ENCODE measurements around the gene U2SURP.

Gene U2SURP

DNA sequence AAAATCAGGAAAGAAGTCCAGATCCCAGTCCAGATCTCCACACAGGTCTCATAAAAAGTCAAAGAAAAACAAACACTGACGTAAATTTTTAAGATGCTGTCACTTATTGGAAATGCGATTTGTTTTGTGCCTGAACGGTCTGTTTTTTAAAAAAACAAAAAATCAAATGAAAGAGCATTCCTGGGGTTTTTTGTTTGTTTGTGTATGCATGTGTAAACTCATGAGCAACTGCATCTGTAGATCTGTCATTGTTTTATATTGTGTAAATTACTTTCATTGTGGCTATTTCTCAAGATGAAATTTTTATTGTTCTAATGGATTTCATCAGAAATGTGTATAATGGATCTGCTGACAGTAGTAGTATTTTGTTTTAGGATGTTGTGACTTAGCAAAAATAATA is 55.0 kb downstream of the U2SURP start:
- Histone ChIP-seq H3K9me2 (replicated peaks; ENCODE audit: control insufficient read depth, low read length) (no peaks in the 10 kb centered on the region), H3K79me2 (ENCODE audit: control insufficient read depth, low read length) (no peaks in the 10 kb centered on the region), H3K36me3 (ENCODE audit: control insufficient read depth, low read length) (peaks cover 94% of the 10 kb centered on the region), H3K27me3 (ENCODE audit: control insufficient read depth, low read length) (no peaks in the 10 kb centered on the region), H3K27ac (ENCODE audit: low read depth, low read length) (no peak overlapping the region), H3K4me3 (ENCODE audit: low read length) (no peak overlapping the region), H3K9me3 (ENCODE audit: control insufficient read depth, insufficient read depth, low read length) (no peaks in the 10 kb centered on the region), H3F3A (ENCODE audit: control insufficient read depth, insufficient read depth) (peaks cover 16% of the 10 kb centered on the region; the same call in 1 of the 2 replicates), H3K4me1 (ENCODE audit: control insufficient read depth, low read length) (no peaks in the 10 kb centered on the region), H3K4me2 (ENCODE audit: low read length) (no peak overlapping the region), H4K20me1 (ENCODE audit: control insufficient read depth, insufficient read depth, low read depth, low read length) (no peaks in the 10 kb centered on the region; the same call in 1 of the 2 replicates)
- no peak for TF ChIP-seq EZH2phosphoT487 (IDR thresholded peaks at IDR 0.05; ENCODE audit: borderline replicate concordance, low read length)
- TF ChIP-seq, protein P1, sequence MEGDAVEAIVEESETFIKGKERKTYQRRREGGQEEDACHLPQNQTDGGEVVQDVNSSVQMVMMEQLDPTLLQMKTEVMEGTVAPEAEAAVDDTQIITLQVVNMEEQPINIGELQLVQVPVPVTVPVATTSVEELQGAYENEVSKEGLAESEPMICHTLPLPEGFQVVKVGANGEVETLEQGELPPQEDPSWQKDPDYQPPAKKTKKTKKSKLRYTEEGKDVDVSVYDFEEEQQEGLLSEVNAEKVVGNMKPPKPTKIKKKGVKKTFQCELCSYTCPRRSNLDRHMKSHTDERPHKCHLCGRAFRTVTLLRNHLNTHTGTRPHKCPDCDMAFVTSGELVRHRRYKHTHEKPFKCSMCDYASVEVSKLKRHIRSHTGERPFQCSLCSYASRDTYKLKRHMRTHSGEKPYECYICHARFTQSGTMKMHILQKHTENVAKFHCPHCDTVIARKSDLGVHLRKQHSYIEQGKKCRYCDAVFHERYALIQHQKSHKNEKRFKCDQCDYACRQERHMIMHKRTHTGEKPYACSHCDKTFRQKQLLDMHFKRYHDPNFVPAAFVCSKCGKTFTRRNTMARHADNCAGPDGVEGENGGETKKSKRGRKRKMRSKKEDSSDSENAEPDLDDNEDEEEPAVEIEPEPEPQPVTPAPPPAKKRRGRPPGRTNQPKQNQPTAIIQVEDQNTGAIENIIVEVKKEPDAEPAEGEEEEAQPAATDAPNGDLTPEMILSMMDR (IDR thresholded peaks at IDR 0.05; ENCODE audit: low read depth, low read length, poor library complexity, severe bottlenecking) = no peak

DNA sequence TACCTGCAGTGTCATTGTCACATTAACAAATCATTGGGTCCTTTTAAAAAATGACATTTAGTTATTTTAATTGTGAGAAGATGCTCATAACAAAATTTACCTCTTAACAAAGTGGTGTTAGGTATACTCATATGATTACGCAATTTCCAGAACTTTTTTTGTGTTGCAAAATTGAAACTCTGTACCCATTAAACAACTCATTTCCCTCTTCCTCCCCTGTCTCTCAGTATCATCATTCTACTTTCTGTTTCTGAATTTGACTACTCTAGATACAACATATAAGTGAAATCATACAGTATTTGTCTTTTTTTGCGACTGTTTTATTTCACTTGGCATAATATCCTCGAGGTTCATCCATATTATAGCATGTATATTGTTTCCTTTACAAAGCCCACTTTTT is 59.5 kb downstream of the U2SURP start:
- Histone ChIP-seq H3K27me3 (ENCODE audit: control insufficient read depth, low read length) (no peaks in the 10 kb centered on the region), H3K79me2 (ENCODE audit: control insufficient read depth, low read length) (no peaks in the 10 kb centered on the region), H3K27ac (ENCODE audit: low read depth, low read length) (no peak overlapping the region), H4K20me1 (ENCODE audit: control insufficient read depth, insufficient read depth, low read depth, low read length) (no peaks in the 10 kb centered on the region; the same call in 1 of the 2 replicates), H3K9me3 (ENCODE audit: control insufficient read depth, insufficient read depth, low read length) (no peaks in the 10 kb centered on the region), H3K4me2 (ENCODE audit: low read length) (no peak overlapping the region), H3K9me2 (replicated peaks; ENCODE audit: control insufficient read depth, low read length) (no peaks in the 10 kb centered on the region), H3K4me3 (ENCODE audit: low read length) (no peak overlapping the region), H3K36me3 (ENCODE audit: control insufficient read depth, low read length) (peaks cover 54% of the 10 kb centered on the region), H3F3A (ENCODE audit: control insufficient read depth, insufficient read depth) (peaks cover 35% of the 10 kb centered on the region), H3K4me1 (ENCODE audit: control insufficient read depth, low read length) (peaks cover 4% of the 10 kb centered on the region; the same call in 1 of the 2 replicates)
- TF ChIP-seq, protein P1 (IDR thresholded peaks at IDR 0.05; ENCODE audit: low read depth, low read length, poor library complexity, severe bottlenecking) = no peak
- no peak for TF ChIP-seq EZH2phosphoT487 (IDR thresholded peaks at IDR 0.05; ENCODE audit: borderline replicate concordance, low read length)

DNA sequence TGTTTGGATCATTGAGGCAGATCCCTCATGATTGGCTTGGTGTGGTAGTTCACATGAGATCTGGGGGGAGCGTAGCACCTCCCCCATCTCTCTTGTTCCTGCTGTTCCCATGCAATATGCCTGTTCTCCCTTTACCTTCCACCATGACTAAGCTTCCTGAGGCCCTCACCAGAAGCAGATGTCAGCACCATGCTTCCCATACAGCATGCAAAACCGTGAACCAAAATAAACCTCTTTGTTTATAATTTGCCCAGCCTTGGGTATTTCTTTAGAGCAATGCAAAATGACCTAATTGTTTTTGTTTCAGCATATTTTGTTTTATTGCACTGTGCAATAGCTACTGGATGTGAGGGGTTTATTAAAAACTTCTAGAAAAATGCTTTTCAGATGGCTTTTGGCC is 61.6 kb downstream of the U2SURP start:
- TF ChIP-seq, protein P1 (IDR thresholded peaks at IDR 0.05; ENCODE audit: low read depth, low read length, poor library complexity, severe bottlenecking) = no peak
- TF ChIP-seq EZH2phosphoT487 (IDR thresholded peaks at IDR 0.05; ENCODE audit: borderline replicate concordance, low read length) = no peak
- H3K27ac ChIP-seq (ENCODE audit: low read depth, low read length) = no peak overlapping the region
- H3K9me3 ChIP-seq (ENCODE audit: control insufficient read depth, insufficient read depth, low read length) = no peaks in the 10 kb centered on the region
- H3K27me3 ChIP-seq (ENCODE audit: control insufficient read depth, low read length) = no peaks in the 10 kb centered on the region
- H3K36me3 ChIP-seq (ENCODE audit: control insufficient read depth, low read length) = peaks cover 32% of the 10 kb centered on the region
- no peaks in the 10 kb centered on the region for H3K79me2 ChIP-seq (ENCODE audit: control insufficient read depth, low read length)
- peaks cover 4% of the 10 kb centered on the region; the same call in 1 of the 2 replicates for H3K4me1 ChIP-seq (ENCODE audit: control insufficient read depth, low read length)
- H4K20me1 ChIP-seq (ENCODE audit: control insufficient read depth, insufficient read depth, low read depth, low read length) = no peaks in the 10 kb centered on the region
- H3K9me2 ChIP-seq (replicated peaks; ENCODE audit: control insufficient read depth, low read length) = no peaks in the 10 kb centered on the region
- no peak overlapping the region for H3K4me2 ChIP-seq (ENCODE audit: low read length)
- H3K4me3 ChIP-seq (ENCODE audit: low read length) = no peak overlapping the region
- H3F3A ChIP-seq (ENCODE audit: control insufficient read depth, insufficient read depth) = peaks cover 30% of the 10 kb centered on the region

Measured in DOHH2 (cell line).